Measurements from ENCODE around the gene PAEP. TPM values are rescaled to one million over a fixed set of nuclear protein-coding genes. Genes with fewer than 3 reads are reported as not detected.
"Not testable (repeated sequence)": the region's sequence is repeated elsewhere in the genome, so short reads cannot be mapped to it uniquely, and the experiment has no call there.

The PAEP gene
- total RNA-seq: not detected
- not detected for polyA plus RNA-seq
- long read RNA-seq, donor 1: 0 reads
- long read RNA-seq, donor 2: 0 reads
- long read RNA-seq, donor 3: 0 reads
- long read RNA-seq, donor 4: 0 reads

DNA sequence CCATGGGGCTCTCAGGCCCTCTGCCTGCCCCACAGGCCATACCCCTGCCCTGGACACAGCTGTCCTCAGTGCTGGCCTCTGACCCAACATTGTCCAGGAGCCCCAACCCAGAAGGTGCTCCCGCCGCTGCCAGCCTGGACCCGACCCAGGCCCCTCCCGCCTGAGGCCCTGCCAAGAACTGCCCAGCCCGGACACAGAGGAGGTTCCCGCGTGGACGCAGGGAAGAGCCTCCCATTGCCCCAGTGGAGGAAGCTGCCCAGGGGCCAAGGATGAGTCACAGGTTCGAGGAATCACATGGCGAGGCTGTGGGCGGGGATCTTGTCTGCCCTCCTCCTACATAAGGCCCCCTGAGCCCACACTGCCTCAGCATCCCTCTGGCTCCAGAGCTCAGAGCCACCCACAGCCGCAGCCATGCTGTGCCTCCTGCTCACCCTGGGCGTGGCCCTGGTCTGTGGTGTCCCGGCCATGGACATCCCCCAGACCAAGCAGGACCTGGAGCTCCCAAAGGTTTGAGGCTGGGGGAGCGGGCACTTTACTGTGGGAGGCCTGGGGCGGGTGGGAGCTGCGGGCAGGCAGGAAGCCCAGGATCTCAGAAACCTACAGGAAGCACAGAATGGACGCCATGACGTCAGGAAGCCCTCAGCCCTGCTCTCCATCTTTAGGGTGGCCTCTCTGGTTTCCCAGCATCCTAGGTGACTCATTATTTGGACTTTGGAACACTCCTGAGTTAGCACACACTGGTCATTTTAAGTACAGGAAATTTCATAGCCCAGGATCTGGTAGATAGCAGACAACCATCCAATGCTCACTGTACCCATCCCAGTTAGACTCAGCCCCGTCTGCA, at the start of gene PAEP:
Gene PAEP, plus strand, starts transcription at position 366 of the 844 bp plus-strand sequence.
- no peaks in the 10 kb centered on the region for H3K4me1 ChIP-seq (ENCODE audit: control insufficient read depth, insufficient read depth, low read length)
- intact Hi-C loops (cut with DNase I): no loop called here
- no peak within 1 kb of the TSS for H3K4me3 ChIP-seq (ENCODE audit: low read length)
- no peak for ATAC-seq
- H3K9me3 ChIP-seq (ENCODE audit: control insufficient read depth, low read length): no peaks in the 10 kb centered on the region
- H3K27me3 ChIP-seq (ENCODE audit: control insufficient read depth, insufficient read depth): no peaks in the 10 kb centered on the region
- WGBS: 83% methylated on average over 20 of the region's 20 CpGs
- H3K27ac ChIP-seq (ENCODE audit: low read length): no peak within 1 kb of the TSS
- DNase-seq: no peak

DNA sequence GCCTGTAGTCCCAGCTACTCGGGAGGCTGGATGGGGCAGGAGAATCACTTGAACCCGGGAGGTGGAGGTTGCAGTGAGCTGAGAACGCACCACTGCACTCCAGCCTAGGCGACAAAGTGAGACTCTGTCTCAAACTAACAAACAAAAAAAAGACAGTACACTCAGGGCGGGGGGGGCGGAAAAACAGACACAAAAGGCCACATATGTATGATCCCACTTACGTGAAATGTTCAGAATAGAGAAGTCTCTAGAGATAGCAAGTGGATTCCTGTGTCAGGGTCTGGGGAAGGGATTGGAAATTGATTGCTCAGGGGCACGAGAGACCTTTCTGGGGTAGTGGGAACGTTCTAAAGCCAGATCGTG, 49.3 kb upstream of the PAEP start:
- WGBS: 83% methylated on average over 10 of the region's 10 CpGs
- H3K4me1 ChIP-seq (ENCODE audit: control insufficient read depth, insufficient read depth, low read length): no peaks in the 10 kb centered on the region
- H3K4me3 ChIP-seq (ENCODE audit: low read length): no peak overlapping the region
- ATAC-seq: no peak
- no peaks in the 10 kb centered on the region for H3K27me3 ChIP-seq (ENCODE audit: control insufficient read depth, insufficient read depth)
- intact Hi-C loops (cut with DNase I): no loop called here
- no peak for DNase-seq
- H3K9me3 ChIP-seq (ENCODE audit: control insufficient read depth, low read length): no peaks in the 10 kb centered on the region
- H3K27ac ChIP-seq (ENCODE audit: low read length): no peak overlapping the region

DNA sequence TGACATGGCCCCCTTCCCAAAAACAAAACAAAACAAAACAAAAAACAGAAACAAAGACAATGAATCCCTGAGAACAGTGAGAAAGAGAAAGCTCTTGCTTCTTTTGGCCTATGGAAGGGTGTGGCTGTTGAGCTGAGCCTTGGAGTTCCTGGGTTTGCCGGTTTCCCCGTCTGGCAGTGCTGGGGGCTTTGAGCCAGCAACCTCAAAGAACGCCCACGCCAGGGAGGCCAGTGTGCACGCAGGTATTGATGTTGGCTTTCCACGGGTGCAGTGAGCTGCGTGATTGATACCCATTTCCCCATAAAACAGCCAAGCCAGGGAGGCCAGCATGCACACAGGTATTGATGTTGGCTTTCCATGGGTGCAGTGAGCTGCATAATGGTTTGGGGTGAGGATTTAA, 48.7 kb upstream of the PAEP start:
- H3K4me1 ChIP-seq (ENCODE audit: control insufficient read depth, insufficient read depth, low read length): no peaks in the 10 kb centered on the region
- H3K4me3 ChIP-seq (ENCODE audit: low read length): no peak overlapping the region
- H3K9me3 ChIP-seq (ENCODE audit: control insufficient read depth, low read length): no peaks in the 10 kb centered on the region
- WGBS: 75% methylated on average over 7 of the region's 7 CpGs
- no peak overlapping the region for H3K27ac ChIP-seq (ENCODE audit: low read length)
- ATAC-seq (peak in 1 of 2 donors; percentile 25), DNase-seq (no peak)
- intact Hi-C loops (cut with DNase I): no loop called here
- no peaks in the 10 kb centered on the region for H3K27me3 ChIP-seq (ENCODE audit: control insufficient read depth, insufficient read depth)

DNA sequence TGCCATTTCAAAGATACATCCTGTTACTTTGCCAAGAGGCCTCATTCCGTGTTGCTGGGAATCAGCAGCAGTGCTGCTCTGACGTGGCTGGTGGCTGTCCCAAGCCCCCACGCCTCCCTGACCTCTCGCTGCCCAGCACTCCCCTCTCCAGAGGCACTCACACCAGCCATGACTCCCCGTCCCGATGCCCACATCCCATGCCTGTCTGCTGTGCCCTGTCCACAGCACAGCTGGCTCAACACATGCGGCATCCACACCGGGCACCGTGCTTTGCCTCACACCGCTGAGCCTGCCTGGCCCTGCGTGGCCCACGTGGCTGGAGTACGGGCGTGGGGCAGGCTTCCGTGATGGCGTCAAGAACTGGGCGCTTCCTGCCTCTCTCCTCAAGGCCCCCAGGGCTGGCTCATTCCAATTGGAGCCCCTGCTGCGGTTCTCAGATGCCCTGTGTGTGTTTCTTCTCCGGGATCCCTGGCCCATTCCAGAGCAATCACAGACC, 48.2 kb upstream of the PAEP start:
- Histone ChIP-seq H3K4me1 (ENCODE audit: control insufficient read depth, insufficient read depth, low read length) (no peaks in the 10 kb centered on the region), H3K27ac (ENCODE audit: low read length) (no peak overlapping the region), H3K27me3 (ENCODE audit: control insufficient read depth, insufficient read depth) (no peaks in the 10 kb centered on the region), H3K9me3 (ENCODE audit: control insufficient read depth, low read length) (no peaks in the 10 kb centered on the region), H3K4me3 (ENCODE audit: low read length) (no peak overlapping the region)
- DNase-seq (no peak), ATAC-seq (peak in 1 of 2 donors; percentile 52)
- intact Hi-C loops (cut with DNase I): no loop called here
- WGBS: 79% methylated on average over 19 of the region's 19 CpGs

DNA sequence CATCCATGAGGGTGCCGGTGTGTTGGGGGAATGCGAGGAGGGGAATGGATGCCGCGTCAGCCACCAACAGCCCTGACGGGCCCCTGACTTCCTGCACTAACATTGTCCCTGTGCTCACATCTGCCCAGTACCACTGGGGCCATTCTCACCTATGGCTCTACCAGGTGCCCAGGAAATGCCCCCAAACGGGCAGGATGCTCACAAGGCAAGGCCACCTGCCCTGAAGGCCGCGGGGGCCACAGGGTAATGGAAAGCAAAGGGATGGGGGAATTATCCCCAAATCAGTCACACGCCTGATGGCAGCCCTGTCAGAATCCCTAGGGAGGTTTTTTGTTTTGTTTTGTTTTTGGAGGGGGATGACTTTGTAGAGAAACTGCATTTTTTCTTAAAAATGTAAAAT, 47.6 kb upstream of the PAEP start:
- peak in 1 of 2 donors; percentile 28 for ATAC-seq
- H3K9me3 ChIP-seq (ENCODE audit: control insufficient read depth, low read length); intact Hi-C loops (cut with DNase I); H3K27ac ChIP-seq (ENCODE audit: low read length); H3K4me1 ChIP-seq (ENCODE audit: control insufficient read depth, insufficient read depth, low read length); DNase-seq; H3K27me3 ChIP-seq (ENCODE audit: control insufficient read depth, insufficient read depth); H3K4me3 ChIP-seq (ENCODE audit: low read length): not testable (repeated sequence)
- 81% methylated on average over 9 of the region's 9 CpGs for WGBS

DNA sequence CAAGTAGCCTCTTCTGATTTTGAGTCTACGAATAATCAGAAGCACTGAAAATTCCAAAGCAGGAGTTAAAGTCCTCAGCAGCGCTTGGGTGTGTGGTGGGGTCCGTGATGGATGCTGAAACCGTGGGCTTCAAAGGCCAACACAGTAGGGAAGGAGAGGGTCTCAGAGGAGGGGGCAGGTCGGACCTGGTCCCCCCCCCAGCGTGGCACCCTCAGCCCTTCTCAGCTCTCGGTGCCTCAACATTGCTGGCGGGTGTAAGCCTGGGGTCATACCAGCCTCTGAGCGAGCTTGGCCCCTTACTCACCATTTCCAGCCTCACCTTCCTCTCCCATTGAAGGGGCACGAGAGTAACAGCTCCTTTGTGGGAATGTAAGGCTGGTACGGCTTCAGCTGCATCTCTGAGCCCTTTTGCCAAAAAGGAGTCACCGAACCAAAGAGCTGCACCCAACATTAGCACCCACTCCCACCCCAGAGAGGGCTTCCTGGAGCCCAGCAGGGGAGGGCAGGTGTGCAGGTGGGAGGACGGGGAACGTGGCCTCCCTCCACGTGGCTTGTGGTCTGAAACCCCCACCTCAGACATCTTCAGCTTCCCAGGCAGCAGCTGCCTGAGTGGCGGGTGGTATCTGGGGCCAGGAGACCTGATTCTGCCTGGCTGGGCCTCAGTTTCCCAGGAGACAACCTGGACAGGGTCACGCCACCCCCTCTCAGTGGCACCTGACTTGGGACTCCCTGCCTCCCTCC, 47.0 kb upstream of the PAEP start:
- Histone ChIP-seq H3K27me3 (ENCODE audit: control insufficient read depth, insufficient read depth) (no peaks in the 10 kb centered on the region), H3K9me3 (ENCODE audit: control insufficient read depth, low read length) (no peaks in the 10 kb centered on the region), H3K4me3 (ENCODE audit: low read length) (no peak overlapping the region), H3K4me1 (ENCODE audit: control insufficient read depth, insufficient read depth, low read length) (no peaks in the 10 kb centered on the region), H3K27ac (ENCODE audit: low read length) (no peak overlapping the region)
- ATAC-seq: peak in 1 of 2 donors; percentile 46
- intact Hi-C loops (cut with DNase I): no loop called here
- DNase-seq: no peak
- WGBS: 85% methylated on average over 17 of the region's 17 CpGs

DNA sequence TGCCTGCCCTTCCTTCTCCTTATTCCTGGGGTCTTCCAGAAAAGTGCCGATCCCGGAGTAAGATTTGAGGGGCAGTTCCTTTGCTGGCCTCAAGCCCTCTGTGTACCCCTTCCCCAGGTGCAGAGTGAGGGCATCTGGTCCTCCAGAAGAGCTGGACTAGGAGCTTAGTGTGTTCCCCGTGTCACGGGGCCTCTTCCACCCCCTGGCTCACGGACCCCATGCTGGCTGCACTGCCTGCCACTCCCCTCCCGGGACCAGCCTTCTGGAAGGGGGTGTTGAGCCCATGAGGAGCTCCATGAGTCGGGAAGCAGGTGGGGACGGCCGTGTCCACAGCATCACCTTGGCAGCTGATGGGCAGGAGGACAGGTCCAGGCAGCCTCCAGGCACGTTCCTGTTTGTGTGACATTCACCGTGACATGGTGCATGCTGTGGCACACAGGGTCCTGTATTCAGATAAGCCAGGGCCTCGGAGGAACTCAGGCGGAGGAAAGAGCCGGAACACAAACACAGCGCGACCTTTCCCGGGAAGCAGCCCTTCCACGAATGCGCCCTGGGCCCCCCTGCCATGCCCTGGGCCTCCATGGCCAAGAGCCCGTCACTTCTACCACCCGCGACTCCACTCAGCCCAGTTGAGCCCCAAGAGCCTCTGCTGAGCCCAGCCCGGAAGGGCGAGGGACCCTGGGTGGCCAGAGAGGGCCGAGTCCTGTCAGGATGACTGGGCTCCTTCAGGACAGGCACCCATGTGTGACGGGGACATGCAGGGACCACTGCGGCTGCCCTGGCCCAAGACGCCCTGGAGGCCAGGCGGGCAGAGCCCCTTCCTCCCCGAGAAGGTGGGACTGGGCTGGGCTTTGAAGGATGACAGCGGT, 46.2 kb upstream of the PAEP start:
- H3K9me3 ChIP-seq (ENCODE audit: control insufficient read depth, low read length): no peaks in the 10 kb centered on the region
- H3K27ac ChIP-seq (ENCODE audit: low read length): no peak overlapping the region
- H3K4me1 ChIP-seq (ENCODE audit: control insufficient read depth, insufficient read depth, low read length): no peaks in the 10 kb centered on the region
- ATAC-seq (peak; percentile 19 to 38), DNase-seq (no peak)
- H3K4me3 ChIP-seq (ENCODE audit: low read length): no peak overlapping the region
- H3K27me3 ChIP-seq (ENCODE audit: control insufficient read depth, insufficient read depth): no peaks in the 10 kb centered on the region
- 86% methylated on average over 31 of the region's 31 CpGs for WGBS
- intact Hi-C loops (cut with DNase I): no loop called here

DNA sequence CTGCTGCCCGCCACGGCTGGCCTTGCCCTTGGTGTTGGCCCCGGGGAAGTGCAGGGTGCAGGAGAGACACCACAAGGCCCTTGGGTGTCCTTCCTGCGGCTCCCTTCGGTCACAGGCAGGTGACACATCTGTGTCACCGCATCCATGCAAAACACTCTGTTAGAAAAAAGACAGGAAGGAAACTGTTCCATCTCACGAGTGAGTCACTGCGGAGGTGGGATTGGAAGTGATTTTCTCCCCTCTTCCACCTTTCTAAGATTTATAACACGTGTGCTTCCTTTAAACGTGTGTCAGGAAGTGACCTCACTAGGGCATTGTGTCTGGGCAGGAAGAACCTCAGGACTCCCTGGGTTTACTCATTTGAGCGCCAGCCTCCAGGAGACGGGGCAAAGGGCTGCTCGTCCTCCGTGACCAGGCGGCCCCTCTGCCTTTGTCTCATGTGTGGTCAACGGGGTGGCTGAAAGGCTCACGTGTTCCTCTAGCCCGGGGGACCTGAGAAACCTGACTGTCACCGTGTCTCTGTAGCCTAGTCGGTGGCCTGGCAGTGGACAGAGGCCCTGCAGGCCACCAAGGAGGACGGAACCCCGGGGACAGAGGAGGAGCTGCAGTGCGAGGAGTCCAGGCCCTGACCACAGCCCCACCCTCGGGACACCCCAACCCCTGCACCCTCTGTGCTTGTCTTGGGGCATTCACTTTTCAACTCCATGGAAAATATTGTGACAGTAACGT, 45.3 kb upstream of the PAEP start:
- H3K9me3 ChIP-seq (ENCODE audit: control insufficient read depth, low read length): no peaks in the 10 kb centered on the region
- no peak overlapping the region for H3K27ac ChIP-seq (ENCODE audit: low read length)
- DNase-seq (no peak), ATAC-seq (no peak)
- intact Hi-C loops (cut with DNase I): no loop called here
- 68% methylated on average over 25 of the region's 25 CpGs for WGBS
- no peak overlapping the region for H3K4me3 ChIP-seq (ENCODE audit: low read length)
- no peaks in the 10 kb centered on the region for H3K4me1 ChIP-seq (ENCODE audit: control insufficient read depth, insufficient read depth, low read length)
- no peaks in the 10 kb centered on the region for H3K27me3 ChIP-seq (ENCODE audit: control insufficient read depth, insufficient read depth)

DNA sequence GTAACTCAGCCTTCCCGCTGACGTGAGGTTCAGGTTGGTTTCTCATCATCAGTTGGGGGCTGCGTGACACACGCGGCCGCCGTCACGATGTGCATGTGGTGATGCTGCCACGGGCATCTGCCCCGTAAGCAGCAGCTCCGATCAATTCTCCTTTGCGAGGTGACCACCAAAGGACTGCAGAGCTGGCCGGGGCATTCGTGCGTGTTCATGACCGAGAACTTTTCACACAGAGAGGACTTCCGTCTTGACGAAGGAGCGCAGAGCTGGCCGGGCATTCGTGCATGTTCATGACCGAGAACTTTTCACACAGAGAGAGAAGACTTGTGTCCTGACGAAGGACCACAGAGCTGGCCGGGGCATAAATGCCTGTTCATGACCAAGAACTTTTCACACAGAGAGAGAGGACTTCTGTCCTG, 44.1 kb upstream of the PAEP start:
- 92% methylated on average over 24 of the region's 24 CpGs for WGBS
- no peaks in the 10 kb centered on the region for H3K9me3 ChIP-seq (ENCODE audit: control insufficient read depth, low read length)
- no peak overlapping the region for H3K4me3 ChIP-seq (ENCODE audit: low read length)
- ATAC-seq (no peak), DNase-seq (no peak)
- H3K27ac ChIP-seq (ENCODE audit: low read length): no peak overlapping the region
- H3K27me3 ChIP-seq (ENCODE audit: control insufficient read depth, insufficient read depth): no peaks in the 10 kb centered on the region
- intact Hi-C loops (cut with DNase I): no loop called here
- no peaks in the 10 kb centered on the region for H3K4me1 ChIP-seq (ENCODE audit: control insufficient read depth, insufficient read depth, low read length)

All from right cardiac atrium (tissue), 5 donors.